ENCODE results near the gene BCR.
"Not testable (repeated sequence)": the region's sequence is repeated elsewhere in the genome, so short reads cannot be mapped to it uniquely, and the experiment has no call there.

Gene BCR

DNA sequence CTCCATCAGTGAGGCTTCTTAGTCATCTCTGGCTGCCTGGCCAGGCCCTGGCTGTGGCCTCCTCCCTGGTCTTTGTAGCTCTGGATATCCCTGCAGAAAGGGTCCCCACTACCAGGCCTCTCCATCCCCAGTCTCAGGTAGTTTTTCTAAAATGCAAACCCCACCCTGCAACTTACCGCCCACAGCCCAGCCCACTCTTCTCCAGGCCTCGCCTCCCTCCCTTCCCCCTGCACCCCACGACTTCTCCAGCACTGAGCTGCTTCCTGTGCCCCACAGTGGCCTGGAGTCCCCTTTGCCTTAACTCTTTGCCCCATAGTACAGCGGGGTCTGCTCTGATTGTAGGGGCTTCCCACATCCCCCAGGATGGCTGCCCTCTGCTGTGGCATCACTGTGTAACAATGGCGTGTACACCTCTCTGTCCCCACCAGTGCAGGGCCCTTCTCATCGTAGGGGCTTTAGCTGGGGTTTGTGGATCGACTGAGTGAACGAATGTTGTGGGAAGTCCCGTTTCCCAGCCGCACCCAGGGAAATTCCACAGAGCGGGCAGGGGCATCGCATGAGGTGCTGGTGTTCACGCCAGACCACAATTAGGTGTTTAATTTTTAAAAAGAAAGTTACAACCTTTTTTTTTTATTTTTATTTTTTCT lies 111.6 kb downstream of the BCR start:
- no peak for DNase-seq

GRCh38 chr22:23292453-23293350 lies 112.4 kb downstream of the BCR start:
- no peak for DNase-seq

DNA sequence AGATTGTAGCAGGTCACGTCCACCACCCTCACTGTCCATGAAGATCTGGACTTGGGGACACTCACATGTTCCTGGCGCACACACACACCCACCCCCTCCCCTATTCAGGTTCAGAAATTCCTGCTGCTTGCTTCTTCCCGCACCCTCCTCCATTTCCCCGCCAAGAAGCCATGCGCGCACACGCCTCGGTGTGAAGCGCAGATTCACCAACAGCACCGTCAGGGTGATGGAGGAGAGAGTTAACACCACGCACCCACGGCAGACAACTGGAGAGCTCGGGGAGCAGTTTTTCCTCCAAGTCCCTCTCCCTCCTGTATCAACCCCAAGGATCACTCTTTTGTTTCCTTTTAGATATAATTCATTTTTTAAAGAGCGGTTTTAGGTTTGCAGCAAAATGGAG lies 113.4 kb downstream of the BCR start:
- no peak for DNase-seq

- no peak for DNase-seq
Observed at GRCh38 chr22:23294221-23294620, 113.9 kb downstream of the BCR start.

DNA sequence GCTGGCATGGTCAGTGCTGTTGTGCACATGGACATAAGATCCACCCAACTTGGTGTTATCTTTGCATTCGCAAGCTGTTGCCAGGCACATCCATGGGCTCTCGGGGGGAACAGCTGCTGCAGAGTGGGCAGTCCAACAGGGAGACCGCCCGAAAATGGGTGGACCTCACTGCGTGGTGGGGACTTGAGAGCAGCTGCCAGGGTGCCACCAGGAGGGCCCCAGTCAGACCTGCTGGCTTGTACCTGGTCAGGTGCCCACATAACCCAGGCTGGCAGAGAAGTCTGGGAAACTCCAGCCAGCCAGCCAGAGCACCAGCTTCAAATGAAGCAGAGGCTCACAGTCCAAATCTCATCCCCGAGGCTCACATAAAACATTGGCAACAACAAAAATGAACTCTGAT lies 120.2 kb downstream of the BCR start:
- no peak for DNase-seq

GRCh38 chr22:23301591-23301990 lies 121.3 kb downstream of the BCR start:
- DNase-seq = no peak

- DNase-seq = no peak
Observed at GRCh38 chr22:23302171-23303002, 122.1 kb downstream of the BCR start.

GRCh38 chr22:23305321-23305910 lies 125.1 kb downstream of the BCR start:
- no peak for DNase-seq

DNA sequence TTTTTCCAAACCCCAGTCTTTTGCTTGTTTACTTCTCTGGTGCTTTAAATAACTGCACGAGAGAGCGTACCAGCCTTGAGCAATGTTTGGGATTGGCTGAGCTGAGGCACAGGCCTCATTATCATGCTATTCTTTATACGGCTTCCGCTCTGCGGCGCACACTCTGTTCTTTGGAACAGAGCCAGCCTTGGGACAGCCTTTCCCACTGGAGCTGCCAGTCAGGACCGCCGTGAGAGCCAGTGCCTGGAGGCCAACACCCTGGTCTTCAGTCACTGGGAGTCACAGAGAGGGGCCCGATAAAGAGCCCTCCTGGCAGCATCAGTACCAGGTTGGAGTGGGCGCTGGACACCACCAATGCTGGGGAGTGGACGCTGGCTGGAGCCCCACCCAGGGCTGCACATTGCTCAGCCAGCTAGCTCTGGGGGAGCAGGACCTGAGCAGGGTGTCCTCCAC lies 125.6 kb downstream of the BCR start:
- DNase-seq = peak; percentile 19

GRCh38 chr22:23306438-23306921 lies 126.2 kb downstream of the BCR start:
- no peak for DNase-seq

DNA sequence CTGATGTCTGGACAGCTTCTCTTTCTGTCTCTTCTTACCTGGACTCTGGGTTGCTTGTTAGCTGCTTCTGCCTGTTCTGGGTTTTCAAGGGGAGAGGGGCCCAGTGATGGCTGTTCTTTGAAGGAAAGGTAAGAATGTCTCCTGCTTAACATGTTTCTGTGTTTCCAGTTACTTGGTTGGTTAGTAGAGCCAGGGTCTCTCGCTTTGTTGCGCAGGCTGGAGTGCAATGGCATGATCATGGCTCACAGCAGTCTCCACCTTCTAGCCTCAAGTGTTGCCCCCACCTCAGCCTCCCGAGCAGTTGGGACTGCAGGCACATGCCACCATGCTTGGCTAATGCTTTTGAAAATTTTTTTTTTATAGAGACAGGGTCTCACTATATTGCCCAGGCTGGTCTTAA lies 126.6 kb downstream of the BCR start:
- no peak for DNase-seq

DNA sequence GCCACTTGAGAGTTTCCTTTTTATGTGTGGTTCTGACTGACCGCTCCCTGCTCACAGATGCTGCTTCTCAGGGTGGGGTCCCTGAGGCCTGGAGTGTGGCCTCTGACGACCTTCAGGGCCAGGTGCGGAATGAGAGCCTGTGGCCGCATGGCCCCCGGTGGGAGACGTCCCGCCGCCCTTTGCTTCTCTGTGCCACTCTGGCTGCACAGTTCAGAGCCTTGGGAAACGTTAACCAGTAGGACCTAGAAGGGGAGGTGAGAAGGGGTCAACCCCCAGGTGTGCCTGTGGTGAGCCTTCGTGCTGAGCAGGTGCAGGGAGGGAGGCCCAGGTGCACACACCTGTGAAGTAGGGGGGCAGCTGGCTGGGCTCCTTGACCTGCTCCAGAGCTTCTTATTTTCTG lies 127.2 kb downstream of the BCR start:
- not testable (repeated sequence) for DNase-seq

- DNase-seq = not testable (repeated sequence)
Observed at GRCh38 chr22:23309261-23309660, 129.0 kb downstream of the BCR start.

DNA sequence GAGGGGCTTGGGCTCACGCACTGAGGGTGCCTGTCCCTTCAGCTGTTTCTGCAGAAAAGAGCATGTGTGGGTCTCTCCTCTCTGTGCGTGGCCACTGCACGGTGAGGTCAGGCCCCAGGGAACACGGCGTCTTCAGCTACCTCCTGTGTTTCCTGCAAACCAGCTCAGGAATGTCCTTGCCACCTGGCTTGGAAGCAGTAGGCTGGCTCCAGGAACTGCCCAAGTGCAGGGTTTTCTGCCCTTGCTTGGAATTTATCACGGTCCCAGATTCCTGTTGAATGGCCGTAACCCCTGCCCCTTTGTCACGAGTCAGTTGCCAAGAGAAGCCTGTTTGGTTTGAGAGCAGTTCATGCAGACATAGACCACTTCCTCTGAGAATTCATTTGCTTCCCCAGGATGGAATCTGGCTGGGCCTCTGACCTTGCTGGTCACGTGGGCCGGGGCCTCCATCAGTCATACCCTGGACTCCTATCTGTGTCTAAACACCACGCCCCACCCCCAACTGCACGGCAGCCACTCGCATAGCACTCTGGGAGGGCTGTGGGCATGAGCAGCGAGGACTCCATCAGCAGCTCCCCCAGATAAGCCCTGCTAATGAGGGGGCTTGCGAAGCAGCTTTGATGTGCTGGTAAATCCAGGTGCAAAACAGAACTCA lies 130.3 kb downstream of the BCR start:
- DNase-seq = not testable (repeated sequence)

DNA sequence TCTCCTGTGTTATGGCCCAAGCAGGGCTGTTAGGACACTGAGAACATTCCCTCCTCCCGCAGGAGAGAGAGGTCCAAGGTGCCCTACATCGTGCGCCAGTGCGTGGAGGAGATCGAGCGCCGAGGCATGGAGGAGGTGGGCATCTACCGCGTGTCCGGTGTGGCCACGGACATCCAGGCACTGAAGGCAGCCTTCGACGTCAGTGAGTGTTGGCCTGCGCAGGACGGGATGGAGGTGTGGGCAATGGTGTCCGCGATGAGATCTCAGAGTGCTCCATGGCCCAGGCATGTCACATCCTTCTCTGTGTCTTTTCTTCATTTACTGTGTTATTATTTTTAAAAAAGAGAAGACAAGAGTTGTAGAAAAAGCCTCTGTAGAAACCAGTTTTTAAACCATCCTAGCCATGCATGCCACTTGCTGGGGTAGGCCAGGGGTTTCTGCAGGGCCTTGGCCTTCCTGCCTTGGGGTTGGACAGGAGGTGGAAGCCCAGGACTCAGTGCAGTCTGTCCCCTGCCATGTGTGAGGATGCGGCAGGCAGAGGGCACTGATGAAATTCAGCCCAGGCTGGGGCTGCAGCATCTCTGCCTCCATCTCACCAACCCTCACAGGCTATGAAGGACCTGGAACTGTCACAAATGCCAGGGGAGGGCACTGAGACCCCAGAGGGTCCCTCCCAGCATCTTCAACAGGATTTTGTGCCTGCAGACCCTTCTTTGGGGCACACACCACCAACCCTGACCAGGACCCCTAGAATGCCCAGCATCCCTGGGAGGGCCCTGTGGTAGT lies 131.5 kb downstream of the BCR start:
- not testable (repeated sequence) for DNase-seq

- DNase-seq = no peak
Observed at GRCh38 chr22:23313791-23314567, 133.7 kb downstream of the BCR start.

DNA sequence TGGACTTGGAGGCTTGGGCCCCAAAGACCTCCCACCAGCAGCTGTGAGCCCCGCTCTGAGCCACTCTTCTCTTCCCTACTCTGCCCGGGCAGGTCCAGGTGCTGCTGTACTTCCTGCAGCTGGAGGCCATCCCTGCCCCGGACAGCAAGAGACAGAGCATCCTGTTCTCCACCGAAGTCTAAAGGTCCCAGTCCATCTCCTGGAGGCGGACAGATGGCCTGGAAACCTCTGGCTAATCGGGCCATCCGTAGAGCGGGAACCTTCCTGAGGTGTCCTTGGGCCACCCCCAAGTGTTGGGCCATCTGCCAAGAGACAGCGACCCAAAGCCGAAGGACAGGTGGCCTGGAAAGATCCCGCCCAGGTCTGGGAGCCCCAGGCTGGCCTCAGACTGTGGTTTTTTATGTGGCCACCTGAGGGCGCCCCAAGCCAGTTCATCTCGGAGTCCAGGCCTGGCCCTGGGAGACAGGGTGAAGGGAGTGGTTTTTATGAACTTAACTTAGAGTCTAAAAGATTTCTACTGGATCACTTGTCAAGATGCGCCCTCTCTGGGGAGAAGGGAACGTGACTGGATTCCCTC lies 135.1 kb downstream of the BCR start:
- peak; percentile 46 for DNase-seq

- not testable (repeated sequence) for DNase-seq
Observed at GRCh38 chr22:23316596-23316995, 136.3 kb downstream of the BCR start.

- not testable (repeated sequence) for DNase-seq
Observed at GRCh38 chr22:23318316-23318715, 138.0 kb downstream of the BCR start.

GRCh38 chr22:23322497-23323080 lies 142.3 kb downstream of the BCR start:
- DNase-seq = not testable (repeated sequence)
